CD4-positive, alpha-beta T cell treated with Interleukin-15 for 4 hours (primary cell): Measurements from ENCODE around the gene RAPGEF2.
"Not testable (repeated sequence)": the region's sequence is repeated elsewhere in the genome, so short reads cannot be mapped to it uniquely, and the experiment has no call there.

Experiments used
- DNase-seq: peaks from one replicate; pipeline ENCODE4 v3.0.0-alpha.2; 2020; ENCODE audit warnings: low spot score

Gene RAPGEF2

GRCh38 chr4:159239629-159240028 lies 136.8 kb downstream of the RAPGEF2 start:
- no peak for DNase-seq

GRCh38 chr4:159240046-159240445 lies 137.2 kb downstream of the RAPGEF2 start:
- no peak for DNase-seq

GRCh38 chr4:159240687-159241086 lies 137.8 kb downstream of the RAPGEF2 start:
- DNase-seq, result no peak

GRCh38 chr4:159242427-159242826 lies 139.5 kb downstream of the RAPGEF2 start:
- DNase-seq, result no peak

GRCh38 chr4:159248384-159249178 lies 145.7 kb downstream of the RAPGEF2 start:
- no peak for DNase-seq

GRCh38 chr4:159250751-159251325 lies 148.0 kb downstream of the RAPGEF2 start:
- no peak for DNase-seq

GRCh38 chr4:159251580-159251979 lies 148.7 kb downstream of the RAPGEF2 start:
- DNase-seq, result not testable (repeated sequence)

GRCh38 chr4:159252491-159252890 lies 149.6 kb downstream of the RAPGEF2 start:
- DNase-seq, result no peak

GRCh38 chr4:159256037-159256436 lies 153.2 kb downstream of the RAPGEF2 start:
- no peak for DNase-seq

- no peak for DNase-seq
Measured at GRCh38 chr4:159258889-159259560, 156.1 kb downstream of the RAPGEF2 start.

GRCh38 chr4:159264057-159264456 lies 161.2 kb downstream of the RAPGEF2 start:
- no peak for DNase-seq

GRCh38 chr4:159266981-159267868 lies 164.3 kb downstream of the RAPGEF2 start:
- no peak for DNase-seq

GRCh38 chr4:159267869-159268285 lies 165.0 kb downstream of the RAPGEF2 start:
- DNase-seq, result no peak

- no peak for DNase-seq
Measured at GRCh38 chr4:159268607-159269006, 165.7 kb downstream of the RAPGEF2 start.

GRCh38 chr4:159269116-159269515 lies 166.2 kb downstream of the RAPGEF2 start:
- no peak for DNase-seq

- DNase-seq, result no peak
Measured at GRCh38 chr4:159269956-159270355, 167.1 kb downstream of the RAPGEF2 start.

GRCh38 chr4:159271856-159272255 lies 169.0 kb downstream of the RAPGEF2 start:
- no peak for DNase-seq

GRCh38 chr4:159272273-159273140 lies 169.6 kb downstream of the RAPGEF2 start:
- no peak for DNase-seq

GRCh38 chr4:159273141-159273438 lies 170.2 kb downstream of the RAPGEF2 start:
- no peak for DNase-seq

- no peak for DNase-seq
Measured at GRCh38 chr4:159273841-159274240, 171.0 kb downstream of the RAPGEF2 start.

- no peak for DNase-seq
Measured at GRCh38 chr4:159278399-159278798, 175.5 kb downstream of the RAPGEF2 start.
